Stimulated activated CD4-positive, alpha-beta T cell treated with anti-CD3 and anti-CD28 coated beads, TNF-alpha, amount 100 ng/mL, for 4 hours (primary cell): ENCODE results near the gene SMAD6.

Experiments used
- DNase-seq, 3 experiments: peaks; one replicate each; pipeline ENCODE4 v3.0.0-alpha.2; 2020; ENCODE audit warnings: low read depth in 3 of 3

The SMAD6 gene

GRCh38 chr15:66758844-66759243, 56.8 kb downstream of the SMAD6 start:
- DNase-seq, result no peak

GRCh38 chr15:66760097-66760967, 58.3 kb downstream of the SMAD6 start:
- DNase-seq, result no peak

- DNase-seq, result no peak
These were observed 59.1 kb downstream of the SMAD6 start for GRCh38 chr15:66760968-66761725.

DNA sequence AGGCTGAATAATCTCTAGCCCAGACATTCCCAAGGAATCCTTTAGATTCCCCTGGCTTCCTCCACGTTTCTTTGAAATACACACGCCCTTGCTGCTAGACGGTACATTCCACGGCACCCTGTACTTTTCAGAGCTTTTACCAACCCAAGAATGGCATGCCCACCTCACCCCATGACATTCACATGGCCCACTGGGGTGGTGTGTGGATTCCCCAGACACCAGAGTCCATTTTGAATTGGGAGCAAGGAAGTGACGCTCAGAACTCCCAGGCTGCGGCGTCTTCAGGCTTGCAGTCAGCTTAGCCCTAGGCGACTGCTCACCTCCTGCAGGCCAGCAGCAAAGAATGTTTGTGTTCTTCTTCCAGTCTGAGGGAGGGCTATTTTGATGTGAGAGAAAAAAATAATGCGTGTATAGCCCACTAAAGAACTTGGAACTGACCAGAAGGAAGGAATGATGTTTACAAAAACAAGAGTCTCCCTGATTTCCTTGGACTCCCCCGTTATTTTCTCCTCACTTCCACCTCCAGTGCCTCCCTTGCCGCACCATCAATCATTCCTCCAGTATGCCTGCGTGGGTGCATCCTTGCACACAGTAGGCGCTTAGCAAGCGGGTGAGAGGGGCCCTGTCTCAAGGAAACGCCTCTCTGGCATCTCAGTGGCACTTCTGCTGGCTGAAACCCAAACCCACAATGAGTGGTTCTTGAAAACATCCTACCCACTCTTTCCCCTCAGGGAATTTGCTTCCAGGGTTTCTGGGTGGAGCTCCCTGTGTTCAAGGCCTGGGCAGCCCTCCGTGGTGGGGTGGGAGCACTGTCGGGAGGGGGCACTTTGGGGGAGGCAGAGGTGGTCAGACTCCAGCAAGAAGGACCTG, 59.9 kb downstream of the SMAD6 start:
- DNase-seq, result no peak

GRCh38 chr15:66763186-66764071, 61.4 kb downstream of the SMAD6 start:
- no peak for DNase-seq

DNA sequence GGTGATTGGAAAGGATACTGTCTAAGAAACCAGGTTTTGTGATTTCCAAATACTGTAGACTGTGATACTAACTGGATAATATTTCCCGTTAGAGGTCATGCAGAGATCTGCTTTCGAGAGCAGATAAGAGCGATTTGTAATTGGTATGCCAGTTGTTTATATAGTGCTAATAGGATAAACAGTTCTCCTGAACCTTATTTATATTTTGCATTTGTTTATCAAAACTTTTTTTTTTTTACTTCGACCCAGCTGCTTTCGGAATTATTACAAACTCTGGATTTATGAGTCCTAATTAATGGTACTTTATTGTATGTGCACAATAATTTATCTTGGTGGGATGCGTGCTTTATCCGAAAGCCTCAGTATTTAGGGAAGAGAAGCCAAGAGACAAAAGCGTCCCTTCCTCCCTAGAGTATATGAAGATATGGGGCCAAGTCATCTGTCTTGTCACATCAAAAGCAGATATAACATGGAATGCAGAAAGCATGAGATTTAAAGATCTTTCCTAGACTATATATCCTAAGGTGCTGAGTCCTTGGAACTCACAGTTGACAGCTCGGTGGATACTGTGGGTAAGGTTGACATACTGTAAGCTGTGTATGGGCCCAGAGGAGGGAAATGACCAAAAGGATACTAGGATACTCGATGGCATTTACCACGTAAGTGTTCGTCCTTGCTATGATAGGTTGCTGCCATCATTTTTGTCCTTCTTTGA, 62.2 kb downstream of the SMAD6 start:
- DNase-seq, result no peak

DNA sequence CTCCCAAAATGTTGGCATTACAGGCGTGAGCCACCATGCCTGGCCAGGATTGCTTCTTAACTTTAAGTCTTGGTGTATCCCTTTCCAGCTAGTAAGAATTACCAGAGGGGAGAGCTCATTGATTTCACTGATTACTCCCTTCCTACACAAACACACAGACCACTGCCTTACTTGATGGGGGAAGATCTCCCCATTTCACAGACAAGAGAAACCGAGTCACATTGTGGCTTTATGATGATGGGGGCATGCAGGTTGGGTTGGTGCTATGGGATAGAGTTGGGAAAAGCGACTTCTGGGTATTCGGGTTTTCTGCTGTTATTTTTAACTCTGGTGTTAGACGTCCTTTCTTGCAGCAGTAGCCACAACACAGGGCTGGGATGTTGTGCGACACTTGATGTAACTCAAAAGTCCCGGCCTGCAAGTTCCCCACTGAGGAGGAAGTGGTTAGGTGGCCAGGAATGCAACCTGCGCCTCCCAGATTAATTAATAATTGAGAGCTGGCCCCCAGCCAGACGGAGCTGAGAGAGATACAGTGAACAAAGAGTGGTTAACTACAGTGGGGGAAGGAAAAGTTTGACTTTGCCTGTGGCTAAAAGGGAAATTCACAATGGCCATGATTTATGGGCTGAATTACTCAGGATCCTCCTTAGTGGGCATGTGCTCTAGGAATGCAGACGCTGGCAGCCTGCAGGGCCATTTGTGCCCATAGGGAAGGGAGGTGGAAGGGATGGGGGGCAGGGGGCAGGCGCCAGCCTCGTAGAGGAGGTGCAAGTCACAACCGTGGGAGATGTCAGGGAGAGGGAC, 63.6 kb downstream of the SMAD6 start:
- DNase-seq, result no peak

DNA sequence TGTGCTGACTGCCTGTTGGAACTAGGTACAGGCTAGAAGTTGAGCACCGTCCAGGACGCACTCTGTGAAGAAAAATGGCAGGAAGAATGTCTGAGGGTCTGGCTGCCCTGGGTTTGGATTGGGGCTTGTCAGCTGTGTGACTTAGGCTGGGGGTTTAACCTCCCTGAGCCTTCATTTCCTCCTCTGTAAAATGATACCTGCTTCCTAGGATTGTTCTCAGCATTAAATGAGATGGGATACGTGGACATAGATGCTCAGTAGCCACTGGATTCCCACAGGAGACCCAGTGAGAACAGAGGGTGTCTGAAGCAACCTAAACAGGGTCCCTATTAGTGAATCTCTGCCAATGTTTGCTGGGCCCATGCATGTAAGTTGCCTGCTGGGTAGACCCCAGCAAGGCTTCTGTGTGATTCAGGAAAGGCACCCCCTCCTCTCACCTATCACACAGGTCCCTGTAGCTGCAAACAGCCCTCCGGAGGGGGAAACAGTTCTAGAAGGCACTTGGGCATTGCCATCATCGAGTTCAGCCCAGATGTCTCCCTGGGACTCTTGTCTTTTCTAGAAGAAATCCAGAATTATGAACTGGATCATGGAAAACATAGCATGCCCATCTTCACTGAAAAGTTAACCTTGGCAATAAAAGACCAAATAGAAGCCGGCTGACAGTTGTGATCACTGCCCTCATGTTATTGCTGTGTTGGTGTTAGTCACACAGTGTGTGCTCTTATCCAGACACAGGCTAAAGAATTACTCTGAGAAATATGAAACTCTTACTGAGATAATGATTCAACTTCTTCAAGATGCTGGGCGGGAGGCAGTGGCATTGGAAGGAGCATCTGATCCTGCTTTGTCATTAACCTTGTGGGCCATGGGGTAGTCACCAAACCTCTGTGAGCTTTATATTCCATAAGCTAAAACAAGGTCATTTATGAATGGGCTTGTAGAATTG, 64.5 kb downstream of the SMAD6 start:
- DNase-seq, result no peak

GRCh38 chr15:66767240-66767659, 65.2 kb downstream of the SMAD6 start:
- DNase-seq, result no peak

- DNase-seq, result no peak
These were observed 67.0 kb downstream of the SMAD6 start for GRCh38 chr15:66768987-66769386.

DNA sequence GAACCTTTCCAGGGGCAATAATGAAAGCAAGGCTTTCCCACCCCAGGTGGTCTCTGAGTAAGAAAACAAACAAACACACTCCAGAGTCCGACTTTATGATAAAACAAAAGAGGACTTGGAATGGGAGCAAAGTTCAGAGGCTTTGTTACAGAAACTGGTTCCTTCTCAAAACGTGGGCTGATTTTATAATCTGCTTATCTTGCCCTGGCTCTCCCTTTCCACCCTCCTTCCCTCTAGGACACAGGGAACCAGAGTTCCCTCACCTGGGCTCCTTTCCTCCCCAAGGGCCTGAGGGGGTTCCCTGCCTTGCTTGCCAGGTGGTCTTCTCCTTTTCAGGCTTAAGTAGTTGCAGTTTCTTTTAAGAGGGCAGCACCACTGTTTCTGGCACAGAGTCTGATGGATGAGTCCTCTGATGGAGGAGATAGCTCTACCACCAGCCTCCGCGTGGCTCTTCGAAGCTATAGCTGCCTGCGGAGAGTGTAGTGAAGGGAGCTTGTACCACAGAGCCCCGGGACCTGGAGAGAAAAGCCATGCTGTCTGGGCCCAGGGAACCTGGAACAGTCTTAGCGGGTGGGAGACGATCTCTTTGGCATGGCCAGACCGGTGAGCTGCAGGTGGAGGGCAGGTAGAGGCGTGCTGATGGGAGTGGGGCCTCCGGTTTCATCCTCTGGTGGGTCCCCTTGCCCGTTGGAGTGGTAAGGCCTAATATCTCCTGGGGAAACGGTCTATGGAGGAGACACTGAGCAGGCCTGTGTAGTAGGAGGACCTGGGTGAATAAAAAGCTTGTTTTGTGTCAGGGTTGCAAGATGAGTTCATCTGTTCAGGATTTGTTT, 68.7 kb downstream of the SMAD6 start:
- no peak for DNase-seq

GRCh38 chr15:66771351-66771650, 69.3 kb downstream of the SMAD6 start:
- DNase-seq, result no peak

DNA sequence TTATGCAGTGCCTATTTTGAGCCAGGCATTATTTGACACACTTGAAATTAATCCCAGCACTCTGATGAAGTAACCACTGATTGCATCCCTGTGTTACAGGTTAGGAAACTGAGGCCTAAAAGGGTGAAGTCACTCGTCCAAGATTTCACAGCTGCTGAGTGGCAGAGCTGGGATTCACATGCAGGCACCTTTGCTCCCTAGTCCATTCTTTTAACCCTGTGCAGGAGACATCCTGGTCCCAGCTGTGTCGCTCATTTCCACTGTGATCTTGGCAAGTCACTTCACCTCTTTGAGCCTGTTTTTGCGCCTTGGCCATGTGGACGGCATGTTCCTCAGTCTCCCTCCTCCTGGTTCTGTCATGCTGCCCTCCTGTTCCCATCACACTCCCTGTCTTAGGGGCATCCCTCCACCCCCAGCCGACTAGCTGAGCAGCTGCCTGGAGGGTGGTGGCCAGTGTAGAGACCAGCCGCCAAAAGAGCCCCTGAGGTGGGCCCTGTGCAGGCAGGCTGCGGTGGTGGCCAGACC, 70.6 kb downstream of the SMAD6 start:
- no peak for DNase-seq

- DNase-seq, result no peak
These were observed 71.3 kb downstream of the SMAD6 start for GRCh38 chr15:66773129-66773873.

DNA sequence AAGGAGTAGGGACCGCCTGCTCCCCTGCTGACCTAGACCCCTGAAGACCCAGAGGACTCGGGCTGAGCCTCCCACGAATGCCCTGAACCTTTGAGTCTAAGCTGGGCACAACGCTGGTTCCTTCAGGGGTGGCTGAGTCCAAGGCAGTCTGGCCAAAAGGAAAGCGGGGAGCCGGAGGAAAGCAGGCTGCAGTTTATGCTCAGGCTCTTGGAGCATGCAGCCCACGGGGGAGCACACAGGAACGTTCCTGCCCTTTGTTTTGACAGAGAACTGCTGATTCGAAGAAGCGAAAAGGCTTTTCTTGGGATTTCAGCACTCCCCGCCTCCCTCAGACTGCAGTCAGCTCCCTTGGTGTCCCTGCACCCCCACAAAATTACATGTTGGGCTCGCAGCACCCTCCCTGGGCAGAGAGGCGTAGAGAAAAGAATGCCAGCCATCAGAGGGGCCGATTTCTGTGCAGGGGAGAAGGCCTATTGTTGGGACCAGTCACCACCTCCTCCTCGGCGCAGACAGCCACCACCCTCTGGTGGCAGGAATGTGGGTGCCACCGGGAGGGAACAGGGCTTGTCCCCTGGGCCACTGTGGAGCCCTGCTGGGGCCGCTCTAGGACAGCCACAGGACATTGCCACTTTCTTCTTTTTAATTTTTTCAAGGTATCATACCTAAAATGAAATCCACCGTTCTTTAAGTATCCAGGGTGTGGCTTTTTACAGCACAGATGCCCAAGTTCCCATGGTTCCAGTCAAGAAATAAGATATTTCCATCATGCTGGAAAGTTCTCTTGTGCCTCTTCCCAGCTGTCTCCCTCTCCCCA, 72.2 kb downstream of the SMAD6 start:
- peak; percentile 6 to 11 (median 9) for DNase-seq
